Suprapubic skin (tissue), 4 donors: ENCODE data around the gene CDK12.

ENCODE experiments used
- CTCF ChIP-seq, 2 donors: fragments of 200-600 bp in 1 of 2; fragments of 450-650 bp in 1 of 2; sonication (generic) in 1 of 2; IDR thresholded peaks; one replicate each; pipeline ENCODE4 v1.5.1; 2016 to 2019; ENCODE audit warnings: antibody characterized with exemption in 2 of 2, mild to moderate bottlenecking in 1 of 2, moderate library complexity in 1 of 2
- POLR2A ChIP-seq, 2 donors: fragments of 450-650 bp; IDR thresholded peaks; one replicate each; pipeline ENCODE4 v1.6.1; 2017; ENCODE audit warnings: antibody characterized with exemption in 2 of 2, mild to moderate bottlenecking in 2 of 2, moderate library complexity in 2 of 2
- POLR2AphosphoS5 ChIP-seq, 3 donors: sonication (generic); formaldehyde crosslinking; IDR thresholded peaks; one replicate each; pipeline ENCODE4 v1.6.1; 2017; ENCODE audit warnings: antibody characterized with exemption in 3 of 3

GRCh38 chr17:39450847-39451581 lies 10.3 kb upstream of the CDK12 start, which contains the start of gene MED1:
- TF ChIP-seq CTCF (IDR thresholded peaks at IDR 0.05) (no peak), POLR2A (IDR thresholded peaks at IDR 0.05) (peak in 1 of 2 donors; percentile 47), POLR2AphosphoS5 (IDR thresholded peaks at IDR 0.05) (peak in 2 of 3 donors; percentile 36 to 72)
